PC-9 (cell line): Measurements from ENCODE around the gene CFAP20DC. TPM values are rescaled to one million over a fixed set of nuclear protein-coding genes. Genes with fewer than 3 reads are reported as not detected.

Experiments used
- BruUV-seq: library from RNA; stranded (reverse); fragments of 400-500 nt; replicated peaks from 2 replicates; lab custom pipeline; 2021; lab: Mats Ljungman, UMichigan
- CTCF ChIA-PET: fragments of 300-600 bp; sonication (Branson Sonifier 250); formaldehyde crosslinking; loops from one replicate; lab custom pipeline; 2022; ENCODE audit warnings: antibody characterized with exemption; lab: Charles Lee
- POLR2A ChIA-PET: fragments of 300-600 bp; sonication (Branson Sonifier 250); formaldehyde crosslinking; loops from one replicate; lab custom pipeline; 2022; ENCODE audit warnings: antibody characterized with exemption; ENCODE audit not compliant: unreplicated experiment; lab: Charles Lee
- DNase-seq, 2 experiments: peaks; one replicate each; pipeline versions ENCODE4 v3.0.0 to v3.0.0-alpha.2; 2015 to 2022; ENCODE audit warnings: mixed read lengths in 1 of 2
- H2AFZ ChIP-seq: fragments of 200-600 bp; sonication (generic); 2 replicates; pipeline ENCODE4 v1.8.1; 2017; ENCODE audit warnings: antibody characterized with exemption
- H3F3A ChIP-seq: fragments of 200-600 bp; sonication (generic); 2 replicates; pipeline ENCODE4 v1.8.1; 2017; ENCODE audit warnings: antibody characterized with exemption, mild to moderate bottlenecking, low read depth; ENCODE audit not compliant: insufficient read depth
- H3K27ac ChIP-seq: fragments of 200-600 bp; sonication (generic); 2 replicates; pipeline ENCODE4 v1.6.1; 2016; ENCODE audit warnings: mixed run types
- H3K27me3 ChIP-seq: fragments of 200-600 bp; sonication (generic); 2 replicates; pipeline ENCODE4 v1.6.1; 2016; ENCODE audit warnings: low read depth, mixed run types; ENCODE audit not compliant: insufficient read depth
- H3K36me3 ChIP-seq: fragments of 200-600 bp; sonication (generic); 2 replicates; pipeline ENCODE4 v1.6.1; 2016; ENCODE audit warnings: low read depth, mixed run types
- H3K4me1 ChIP-seq: fragments of 200-600 bp; sonication (generic); replicated peaks from 2 replicates; pipeline ENCODE4 v1.6.1; 2016; ENCODE audit warnings: mixed run types; ENCODE audit not compliant: insufficient read depth
- H3K4me2 ChIP-seq: fragments of 200-600 bp; sonication (generic); 2 replicates; pipeline ENCODE4 v1.6.1; 2017; ENCODE audit warnings: mixed run types
- H3K4me3 ChIP-seq: fragments of 200-600 bp; sonication (generic); 2 replicates; pipeline ENCODE4 v1.6.1; 2016; ENCODE audit warnings: mixed run types
- H3K79me2 ChIP-seq: fragments of 200-600 bp; sonication (generic); 2 replicates; pipeline ENCODE4 v1.6.1; 2017; ENCODE audit warnings: low read depth, mixed run types
- H3K9me2 ChIP-seq: fragments of 200-600 bp; sonication (generic); 2 replicates; pipeline ENCODE4 v1.8.1; 2017; ENCODE audit warnings: mild to moderate bottlenecking; ENCODE audit not compliant: insufficient read depth
- H3K9me3 ChIP-seq: fragments of 200-600 bp; sonication (generic); 2 replicates; pipeline ENCODE4 v1.8.1; 2016; ENCODE audit warnings: low read depth; ENCODE audit not compliant: insufficient read depth
- H4K20me1 ChIP-seq: fragments of 200-600 bp; sonication (generic); 2 replicates; pipeline ENCODE4 v1.8.1; 2017; ENCODE audit not compliant: insufficient read depth
- EZH2 ChIP-seq: fragments of 200-600 bp; sonication (generic); IDR thresholded peaks from 2 replicates; pipeline ENCODE4 v1.8.0; 2017; ENCODE audit warnings: antibody characterized with exemption, low read depth
- intact Hi-C: fragments of 100-400 bp; cut with micrococcal nuclease; formaldehyde crosslinking; loops from one replicate; pipeline ENCODE4 v1.10.0; 2022; ENCODE audit not compliant: unreplicated experiment
- total RNA-seq: library from RNA; stranded (reverse); gene quantifications from 2 replicates; pipeline ENCODE4 v1.2.3, GENCODE V29; 2021
- TF ChIP-seq, protein P1 (sequence below): fragments of 200-600 bp; sonication (generic); conservative IDR thresholded peaks from 2 replicates; pipeline ENCODE4 v1.6.1; 2017; ENCODE audit warnings: mixed run types, antibody characterized with exemption, mild to moderate bottlenecking, moderate library complexity

Gene CFAP20DC
- total RNA-seq, 1 experiment from 2014 or later = 6.7 TPM

- Histone ChIP-seq H3K27me3 (no peaks in the 10 kb centered on the region), H3K4me1 (no peaks in the 10 kb centered on the region), H3K9me2 (no peaks in the 10 kb centered on the region), H3K27ac (no peak overlapping the region), H3K36me3 (no peaks in the 10 kb centered on the region), H3K9me3 (peaks cover 7% of the 10 kb centered on the region), H4K20me1 (no peaks in the 10 kb centered on the region), H3F3A (no peaks in the 10 kb centered on the region), H2AFZ (no peak overlapping the region), H3K4me2 (no peak overlapping the region), H3K79me2 (no peaks in the 10 kb centered on the region), H3K4me3 (no peak overlapping the region)
- TF ChIP-seq, protein P1, sequence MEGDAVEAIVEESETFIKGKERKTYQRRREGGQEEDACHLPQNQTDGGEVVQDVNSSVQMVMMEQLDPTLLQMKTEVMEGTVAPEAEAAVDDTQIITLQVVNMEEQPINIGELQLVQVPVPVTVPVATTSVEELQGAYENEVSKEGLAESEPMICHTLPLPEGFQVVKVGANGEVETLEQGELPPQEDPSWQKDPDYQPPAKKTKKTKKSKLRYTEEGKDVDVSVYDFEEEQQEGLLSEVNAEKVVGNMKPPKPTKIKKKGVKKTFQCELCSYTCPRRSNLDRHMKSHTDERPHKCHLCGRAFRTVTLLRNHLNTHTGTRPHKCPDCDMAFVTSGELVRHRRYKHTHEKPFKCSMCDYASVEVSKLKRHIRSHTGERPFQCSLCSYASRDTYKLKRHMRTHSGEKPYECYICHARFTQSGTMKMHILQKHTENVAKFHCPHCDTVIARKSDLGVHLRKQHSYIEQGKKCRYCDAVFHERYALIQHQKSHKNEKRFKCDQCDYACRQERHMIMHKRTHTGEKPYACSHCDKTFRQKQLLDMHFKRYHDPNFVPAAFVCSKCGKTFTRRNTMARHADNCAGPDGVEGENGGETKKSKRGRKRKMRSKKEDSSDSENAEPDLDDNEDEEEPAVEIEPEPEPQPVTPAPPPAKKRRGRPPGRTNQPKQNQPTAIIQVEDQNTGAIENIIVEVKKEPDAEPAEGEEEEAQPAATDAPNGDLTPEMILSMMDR = no peak
- no peak for TF ChIP-seq EZH2
- ChIA-PET POLR2A (no interaction called here), CTCF (no interaction called here)
- BruUV-seq = no TSS peak
- no peak for DNase-seq
- intact Hi-C loops = no loop called here
Measured at GRCh38 chr3:58693940-58694850, 355.6 kb downstream of the CFAP20DC start.

DNA sequence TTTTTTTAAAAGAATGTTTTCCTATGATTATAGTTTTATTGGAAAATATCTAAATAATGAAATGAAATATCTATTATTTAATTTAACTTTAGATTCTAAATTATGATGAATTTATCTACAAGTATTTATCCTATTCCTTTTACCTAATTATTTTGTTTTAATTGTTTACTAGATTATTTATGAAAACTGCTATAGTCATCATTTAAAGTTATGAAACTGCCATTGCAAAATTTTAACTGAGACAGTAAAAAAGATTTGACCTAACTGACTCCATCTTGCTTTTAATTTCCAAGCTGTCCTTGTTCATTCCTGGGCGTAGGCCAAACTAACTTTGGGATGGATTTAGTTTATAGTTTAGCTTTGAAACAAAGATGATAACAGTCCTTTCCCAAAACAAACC, 357.3 kb downstream of the CFAP20DC start:
- no peaks in the 10 kb centered on the region for H3K36me3 ChIP-seq
- ChIA-PET CTCF (no interaction called here), POLR2A (no interaction called here)
- DNase-seq = no peak
- H3K79me2 ChIP-seq = no peaks in the 10 kb centered on the region
- no peaks in the 10 kb centered on the region for H3F3A ChIP-seq
- H3K27ac ChIP-seq = no peak overlapping the region
- H3K9me3 ChIP-seq = peaks cover 7% of the 10 kb centered on the region
- H3K4me3 ChIP-seq = no peak overlapping the region
- no peaks in the 10 kb centered on the region for H3K9me2 ChIP-seq
- no peaks in the 10 kb centered on the region for H3K4me1 ChIP-seq
- no peaks in the 10 kb centered on the region for H4K20me1 ChIP-seq
- H3K27me3 ChIP-seq = no peaks in the 10 kb centered on the region; the same call in 1 of the 2 replicates
- TF ChIP-seq, protein P1 = no peak
- no peak for TF ChIP-seq EZH2
- BruUV-seq = no TSS peak
- no peak overlapping the region for H2AFZ ChIP-seq
- H3K4me2 ChIP-seq = no peak overlapping the region
- intact Hi-C loops = no loop called here
